HG02678 (cell line): ENCODE data around the gene IL23R.

ENCODE experiments used
- ATAC-seq: cut with Tn5 transposase; IDR thresholded peaks from one replicate; pipeline ENCODE4 v1.9.1; 2021; ENCODE audit warnings: mild to moderate bottlenecking, moderate library complexity; ENCODE audit not compliant: unreplicated experiment

IL23R gene

GRCh38 chr1:67294836-67295617 lies 128.8 kb downstream of the IL23R start:
- no peak for ATAC-seq

DNA sequence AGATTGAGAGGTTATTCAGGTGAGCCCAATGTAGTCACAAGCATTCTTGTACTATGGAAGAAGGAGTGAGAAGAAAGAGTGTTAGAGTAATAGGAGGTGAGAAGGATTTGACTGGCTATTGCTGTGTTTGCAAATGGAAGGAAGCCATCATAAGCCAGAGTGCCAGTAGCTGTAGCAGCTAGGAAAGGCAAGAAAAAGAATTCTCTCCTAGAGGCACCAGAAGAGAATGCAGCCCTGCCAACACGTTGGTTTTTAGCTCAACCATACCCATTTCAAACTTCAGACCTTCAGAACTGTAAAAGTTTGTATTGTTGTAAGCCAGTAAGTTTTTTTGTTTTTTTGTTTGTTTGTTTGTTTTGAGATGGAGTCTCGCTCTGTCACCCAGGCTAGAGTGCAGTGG lies 132.5 kb downstream of the IL23R start:
- no peak for ATAC-seq

- no peak for ATAC-seq
Measured at GRCh38 chr1:67299296-67299695, 133.0 kb downstream of the IL23R start.

GRCh38 chr1:67300561-67300960 lies 134.3 kb downstream of the IL23R start:
- no peak for ATAC-seq

- ATAC-seq = no peak
Measured at GRCh38 chr1:67304023-67304422, 137.8 kb downstream of the IL23R start.

GRCh38 chr1:67306547-67306946 lies 140.3 kb downstream of the IL23R start:
- no peak for ATAC-seq

DNA sequence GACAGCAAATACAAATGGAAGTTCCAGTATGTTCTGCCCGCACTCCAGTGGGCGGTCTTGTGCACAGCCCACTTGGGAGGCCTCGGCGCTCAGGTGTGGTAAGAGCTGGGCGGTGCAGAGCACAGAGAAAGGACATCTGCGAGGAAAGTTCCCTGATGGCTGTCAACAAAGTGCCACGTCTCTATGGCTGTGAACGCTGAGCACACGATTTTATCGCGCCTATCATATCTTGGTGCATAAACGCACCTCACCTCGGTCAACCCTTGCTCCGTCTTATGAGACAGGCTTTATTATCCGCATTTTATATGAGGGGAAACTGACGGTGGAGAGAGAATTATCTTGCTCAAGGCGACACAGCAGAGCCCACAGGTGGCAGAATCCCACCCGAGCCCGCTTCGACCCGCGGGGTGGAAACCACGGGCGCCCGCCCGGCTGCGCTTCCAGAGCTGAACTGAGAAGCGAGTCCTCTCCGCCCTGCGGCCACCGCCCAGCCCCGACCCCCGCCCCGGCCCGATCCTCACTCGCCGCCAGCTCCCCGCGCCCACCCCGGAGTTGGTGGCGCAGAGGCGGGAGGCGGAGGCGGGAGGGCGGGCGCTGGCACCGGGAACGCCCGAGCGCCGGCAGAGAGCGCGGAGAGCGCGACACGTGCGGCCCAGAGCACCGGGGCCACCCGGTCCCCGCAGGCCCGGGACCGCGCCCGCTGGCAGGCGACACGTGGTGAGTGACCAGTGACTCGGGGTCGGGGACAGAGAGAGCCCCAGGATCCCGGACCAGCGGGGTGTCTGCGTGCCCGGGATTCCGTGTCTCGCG lies 141.2 kb downstream of the IL23R start, which contains the start of gene IL12RB2:
Gene IL12RB2, plus strand, starts transcription at position 623 of the 810 bp plus-strand sequence. CDS start 12,496 bp downstream, outside the sequence.
- ATAC-seq = peak; percentile 66

- peak; percentile 8 for ATAC-seq
Measured at GRCh38 chr1:67308136-67308535, 141.9 kb downstream of the IL23R start.
